ENCODE measurements around the gene FAAH2.

DNA sequence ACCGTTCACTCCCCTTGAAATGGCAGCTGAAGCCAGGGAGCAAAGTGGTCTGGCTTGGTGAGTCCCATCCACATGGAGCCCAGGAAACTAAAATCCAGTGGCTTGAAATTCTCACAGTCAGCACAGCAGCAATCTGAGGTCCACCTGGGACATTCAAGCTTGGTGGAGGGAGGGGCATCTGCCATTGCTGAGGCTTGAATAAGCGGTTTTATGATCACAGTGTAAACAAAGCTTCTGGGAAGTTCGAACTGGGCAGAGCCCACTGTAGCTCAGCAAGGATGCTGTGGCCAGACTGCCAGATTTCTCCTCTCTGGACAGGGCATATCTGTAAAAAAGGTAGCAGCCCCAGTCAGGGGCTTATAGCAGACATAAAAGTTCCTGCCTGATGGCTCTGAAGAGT lies 15.5 kb upstream of the FAAH2 start:
- no peak for TF ChIP-seq POLR2A (IDR thresholded peaks at IDR 0.05)
- TF ChIP-seq, protein P1, sequence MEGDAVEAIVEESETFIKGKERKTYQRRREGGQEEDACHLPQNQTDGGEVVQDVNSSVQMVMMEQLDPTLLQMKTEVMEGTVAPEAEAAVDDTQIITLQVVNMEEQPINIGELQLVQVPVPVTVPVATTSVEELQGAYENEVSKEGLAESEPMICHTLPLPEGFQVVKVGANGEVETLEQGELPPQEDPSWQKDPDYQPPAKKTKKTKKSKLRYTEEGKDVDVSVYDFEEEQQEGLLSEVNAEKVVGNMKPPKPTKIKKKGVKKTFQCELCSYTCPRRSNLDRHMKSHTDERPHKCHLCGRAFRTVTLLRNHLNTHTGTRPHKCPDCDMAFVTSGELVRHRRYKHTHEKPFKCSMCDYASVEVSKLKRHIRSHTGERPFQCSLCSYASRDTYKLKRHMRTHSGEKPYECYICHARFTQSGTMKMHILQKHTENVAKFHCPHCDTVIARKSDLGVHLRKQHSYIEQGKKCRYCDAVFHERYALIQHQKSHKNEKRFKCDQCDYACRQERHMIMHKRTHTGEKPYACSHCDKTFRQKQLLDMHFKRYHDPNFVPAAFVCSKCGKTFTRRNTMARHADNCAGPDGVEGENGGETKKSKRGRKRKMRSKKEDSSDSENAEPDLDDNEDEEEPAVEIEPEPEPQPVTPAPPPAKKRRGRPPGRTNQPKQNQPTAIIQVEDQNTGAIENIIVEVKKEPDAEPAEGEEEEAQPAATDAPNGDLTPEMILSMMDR (IDR thresholded peaks at IDR 0.05): no peak
